Measurements from ENCODE around the gene ANKRD28. TPM values are rescaled to one million over a fixed set of nuclear protein-coding genes. Genes with fewer than 3 reads are reported as not detected.
"Not testable (repeated sequence)": the region's sequence is repeated elsewhere in the genome, so short reads cannot be mapped to it uniquely, and the experiment has no call there.

The ANKRD28 gene
- total RNA-seq, 1 donor from 2014 or later = 50.3 TPM

DNA sequence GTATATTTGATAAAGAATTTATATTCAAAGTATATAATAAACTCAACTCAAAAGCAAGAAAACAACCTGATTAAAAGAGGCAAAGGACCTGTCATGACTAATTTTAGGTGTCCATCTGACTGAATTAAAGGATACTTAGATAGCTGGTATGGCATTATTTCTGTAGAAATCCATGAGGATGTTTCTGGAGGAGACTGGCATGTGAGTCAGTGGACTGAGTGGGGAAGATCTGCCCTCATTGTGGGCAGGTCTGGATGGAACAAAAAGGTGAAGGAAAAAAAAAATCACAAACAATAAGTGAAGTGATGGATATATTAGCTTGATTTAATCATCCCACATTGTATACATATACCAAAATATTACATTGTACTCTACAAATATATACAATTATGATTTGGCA is 16.6 kb downstream of the ANKRD28 start:
- Histone ChIP-seq H3K4me1 (no peaks in the 10 kb centered on the region), H3K27ac (no peak overlapping the region), H3K9me3 (no peaks in the 10 kb centered on the region), H3K27me3 (no peaks in the 10 kb centered on the region), H3K36me3 (no peaks in the 10 kb centered on the region), H3K4me3 (no peak overlapping the region)
- intact Hi-C loops (cut with DNase I) = no loop called here
- TF ChIP-seq, protein P1, sequence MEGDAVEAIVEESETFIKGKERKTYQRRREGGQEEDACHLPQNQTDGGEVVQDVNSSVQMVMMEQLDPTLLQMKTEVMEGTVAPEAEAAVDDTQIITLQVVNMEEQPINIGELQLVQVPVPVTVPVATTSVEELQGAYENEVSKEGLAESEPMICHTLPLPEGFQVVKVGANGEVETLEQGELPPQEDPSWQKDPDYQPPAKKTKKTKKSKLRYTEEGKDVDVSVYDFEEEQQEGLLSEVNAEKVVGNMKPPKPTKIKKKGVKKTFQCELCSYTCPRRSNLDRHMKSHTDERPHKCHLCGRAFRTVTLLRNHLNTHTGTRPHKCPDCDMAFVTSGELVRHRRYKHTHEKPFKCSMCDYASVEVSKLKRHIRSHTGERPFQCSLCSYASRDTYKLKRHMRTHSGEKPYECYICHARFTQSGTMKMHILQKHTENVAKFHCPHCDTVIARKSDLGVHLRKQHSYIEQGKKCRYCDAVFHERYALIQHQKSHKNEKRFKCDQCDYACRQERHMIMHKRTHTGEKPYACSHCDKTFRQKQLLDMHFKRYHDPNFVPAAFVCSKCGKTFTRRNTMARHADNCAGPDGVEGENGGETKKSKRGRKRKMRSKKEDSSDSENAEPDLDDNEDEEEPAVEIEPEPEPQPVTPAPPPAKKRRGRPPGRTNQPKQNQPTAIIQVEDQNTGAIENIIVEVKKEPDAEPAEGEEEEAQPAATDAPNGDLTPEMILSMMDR (IDR thresholded peaks at IDR 0.05) = no peak
- ATAC-seq (no peak), DNase-seq (no peak)

DNA sequence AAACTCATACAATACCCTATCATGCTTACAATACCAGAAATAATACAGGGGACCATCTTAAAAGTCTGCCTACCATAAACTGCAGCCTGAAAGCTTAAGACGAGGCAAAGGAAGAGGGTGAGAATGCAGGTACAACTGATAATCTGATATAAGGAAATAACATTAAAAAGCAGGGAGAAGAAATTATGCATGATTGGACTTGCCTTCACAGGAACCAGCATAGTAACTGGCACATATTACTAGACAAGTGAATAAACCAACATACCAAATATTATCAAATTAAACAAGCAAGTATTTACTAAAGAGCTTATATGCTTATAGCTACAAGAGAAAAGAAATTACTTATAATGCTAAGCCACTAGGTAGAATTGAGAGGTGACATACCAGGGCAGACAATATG is 18.7 kb downstream of the ANKRD28 start:
- Histone ChIP-seq H3K9me3 (no peaks in the 10 kb centered on the region), H3K27ac (no peak overlapping the region), H3K36me3 (no peaks in the 10 kb centered on the region), H3K27me3 (no peaks in the 10 kb centered on the region), H3K4me3 (no peak overlapping the region), H3K4me1 (no peaks in the 10 kb centered on the region)
- intact Hi-C loops (cut with DNase I) = no loop called here
- ATAC-seq (no peak), DNase-seq (no peak)
- TF ChIP-seq, protein P1 (IDR thresholded peaks at IDR 0.05) = no peak

DNA sequence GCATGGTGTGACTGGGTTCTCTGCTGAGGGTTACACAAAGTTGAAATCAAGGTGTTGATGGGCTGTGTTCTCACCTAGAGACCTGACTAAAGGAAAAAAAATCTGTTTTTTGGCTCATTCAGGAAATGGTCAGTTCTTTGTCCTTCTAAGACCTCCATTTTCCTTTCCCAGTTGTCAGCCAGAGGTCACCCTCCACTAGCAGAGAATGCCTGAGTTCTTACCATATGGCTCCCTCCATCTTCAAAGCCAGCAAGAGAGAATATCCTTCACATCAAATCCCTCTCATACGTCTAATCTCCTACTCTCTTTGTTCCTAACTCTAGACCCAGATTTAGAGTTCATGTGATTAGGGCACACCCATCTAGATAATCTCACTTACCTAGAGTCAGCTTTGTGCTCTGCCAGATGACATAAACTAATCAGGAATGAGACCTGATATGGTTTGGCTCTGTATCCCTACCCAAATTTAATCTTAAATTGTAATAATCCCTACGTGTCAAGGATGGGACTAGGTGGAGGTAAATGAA is 19.4 kb downstream of the ANKRD28 start:
- H3K4me1 ChIP-seq = no peaks in the 10 kb centered on the region
- H3K27ac ChIP-seq = no peak overlapping the region
- no peaks in the 10 kb centered on the region for H3K27me3 ChIP-seq
- no peak for ATAC-seq
- H3K4me3 ChIP-seq = no peak overlapping the region
- no peaks in the 10 kb centered on the region for H3K36me3 ChIP-seq
- H3K9me3 ChIP-seq = no peaks in the 10 kb centered on the region
- intact Hi-C loops (cut with DNase I) = no loop called here
- TF ChIP-seq, protein P1 (IDR thresholded peaks at IDR 0.05) = no peak
- DNase-seq = no peak

GRCh38 chr3:15774931-15775560 is 22.7 kb downstream of the ANKRD28 start:
- H3K36me3 ChIP-seq; H3K27ac ChIP-seq; intact Hi-C loops (cut with DNase I); DNase-seq; H3K4me3 ChIP-seq; H3K4me1 ChIP-seq; H3K9me3 ChIP-seq; ATAC-seq; H3K27me3 ChIP-seq: not testable (repeated sequence)

DNA sequence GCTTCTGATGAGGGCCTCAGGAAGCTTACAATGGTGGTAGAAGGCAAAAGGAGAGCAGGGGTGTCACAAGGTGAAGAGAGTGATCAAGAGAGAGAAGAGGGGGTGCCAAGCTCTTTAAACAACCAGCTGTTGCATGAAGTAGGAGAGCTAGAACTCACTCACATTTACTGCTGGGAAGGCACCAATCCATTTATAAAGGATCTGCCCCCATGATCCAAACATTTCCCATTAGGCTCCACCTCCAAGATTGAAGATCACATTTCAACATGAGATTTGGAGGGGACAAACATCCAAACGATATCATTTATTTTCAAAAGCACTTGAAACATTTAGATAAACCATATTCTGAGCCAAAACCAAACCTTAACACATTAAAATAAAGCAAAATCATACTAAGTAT is 26.3 kb downstream of the ANKRD28 start:
- TF ChIP-seq, protein P1 (IDR thresholded peaks at IDR 0.05) = no peak
- ATAC-seq (no peak), DNase-seq (no peak)
- Histone ChIP-seq H3K9me3 (no peaks in the 10 kb centered on the region), H3K4me3 (no peak overlapping the region), H3K4me1 (peaks cover 18% of the 10 kb centered on the region), H3K36me3 (no peaks in the 10 kb centered on the region), H3K27ac (no peak overlapping the region), H3K27me3 (no peaks in the 10 kb centered on the region)
- intact Hi-C loops (cut with DNase I) = no loop called here

DNA sequence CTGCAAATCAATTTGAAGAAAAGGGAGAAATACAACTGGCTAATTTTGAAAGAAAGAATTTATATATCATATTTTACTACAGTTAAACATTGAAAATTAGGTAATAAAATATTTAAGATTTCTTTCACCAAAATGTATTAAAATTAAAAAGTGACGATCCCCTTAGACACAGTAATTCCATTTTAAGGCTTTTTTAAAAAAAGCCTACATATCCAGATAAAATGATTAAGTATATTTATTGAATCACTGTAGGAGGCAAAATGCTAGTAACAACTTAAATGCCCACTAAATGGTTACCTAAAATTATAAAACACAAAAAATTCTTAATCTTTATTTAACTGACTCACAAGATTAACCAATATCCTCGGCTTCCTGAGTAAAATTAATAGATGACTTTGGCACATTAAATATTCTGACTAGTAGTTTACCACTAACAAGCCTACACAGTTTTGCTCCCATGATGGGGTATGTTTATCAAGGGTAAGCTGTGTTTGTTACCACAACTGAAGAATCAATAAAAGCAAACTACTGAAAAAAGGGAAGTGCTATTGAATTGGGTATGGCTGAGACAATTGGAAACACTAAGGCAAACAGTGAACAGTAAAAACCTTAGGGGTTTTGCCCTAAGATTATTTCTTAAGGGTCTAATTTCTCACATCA is 28.4 kb downstream of the ANKRD28 start:
- intact Hi-C loops (cut with DNase I) = no loop called here
- Histone ChIP-seq H3K36me3 (peaks cover 12% of the 10 kb centered on the region), H3K9me3 (no peaks in the 10 kb centered on the region), H3K27me3 (no peaks in the 10 kb centered on the region), H3K4me3 (no peak overlapping the region), H3K27ac (peak overlapping the region; percentile 25), H3K4me1 (peaks cover 18% of the 10 kb centered on the region)
- DNase-seq (no peak), ATAC-seq (no peak)
- TF ChIP-seq, protein P1 (IDR thresholded peaks at IDR 0.05) = no peak
